ENCODE results near the gene GDAP1L1. TPM values are rescaled to one million over a fixed set of nuclear protein-coding genes. Genes with fewer than 3 reads are reported as not detected.
A peak's percentile ranks its signal among the peaks of the same experiment; 100 is the strongest.

GDAP1L1 gene
- not detected in 2 replicates for total RNA-seq

- Mint-ChIP-seq H3K27me3 (peaks cover 28% of the 10 kb centered on the region), H3K4me3 (no peak within 1 kb of the TSS), H3K9me3 (no peaks in the 10 kb centered on the region), H3K36me3 (ENCODE audit: low read depth) (no peaks in the 10 kb centered on the region), H3K27ac (no peak within 1 kb of the TSS), H3K4me1 (no peaks in the 10 kb centered on the region)
- intact Hi-C loops (cut with micrococcal nuclease): no loop called here
- no peak for DNase-seq
These were observed at the start of gene GDAP1L1 for GRCh38 chr20:44247131-44247571. GDAP1L1 (plus strand) TSS chr20:44247308; CDS start chr20:44247335, 27 bp downstream.

GRCh38 chr20:44198872-44199271 lies 48.2 kb upstream of the GDAP1L1 start:
- intact Hi-C loops (cut with micrococcal nuclease): loop anchor here (1.0 kb wide), 1 partner anchor 11 kb away; the partner anchor contains the start of gene OSER1
- H3K4me3 Mint-ChIP-seq: peak overlapping the region; percentile 45
- peak overlapping the region; percentile 8 for H3K27ac Mint-ChIP-seq
- H3K9me3 Mint-ChIP-seq: no peaks in the 10 kb centered on the region
- H3K27me3 Mint-ChIP-seq: no peaks in the 10 kb centered on the region
- peaks cover 17% of the 10 kb centered on the region for H3K4me1 Mint-ChIP-seq
- H3K36me3 Mint-ChIP-seq (ENCODE audit: low read depth): peaks cover 61% of the 10 kb centered on the region
- DNase-seq: peak; percentile 86

GRCh38 chr20:44199877-44200276 lies 47.2 kb upstream of the GDAP1L1 start:
- H3K27me3 Mint-ChIP-seq: no peaks in the 10 kb centered on the region
- intact Hi-C loops (cut with micrococcal nuclease): loop anchor here (1.0 kb wide), 1 partner anchor 10 kb away; the partner anchor contains the start of gene OSER1
- DNase-seq: no peak
- no peak overlapping the region for H3K4me3 Mint-ChIP-seq
- H3K36me3 Mint-ChIP-seq (ENCODE audit: low read depth): peaks cover 65% of the 10 kb centered on the region
- H3K4me1 Mint-ChIP-seq: peaks cover 18% of the 10 kb centered on the region
- H3K27ac Mint-ChIP-seq: peak overlapping the region; percentile 26
- no peaks in the 10 kb centered on the region for H3K9me3 Mint-ChIP-seq

GRCh38 chr20:44200371-44200770 lies 46.7 kb upstream of the GDAP1L1 start:
- H3K4me1 Mint-ChIP-seq: peaks cover 18% of the 10 kb centered on the region
- no peak overlapping the region for H3K4me3 Mint-ChIP-seq
- DNase-seq: no peak
- no peaks in the 10 kb centered on the region for H3K9me3 Mint-ChIP-seq
- intact Hi-C loops (cut with micrococcal nuclease): no loop called here
- no peaks in the 10 kb centered on the region for H3K27me3 Mint-ChIP-seq
- H3K36me3 Mint-ChIP-seq (ENCODE audit: low read depth): peaks cover 65% of the 10 kb centered on the region
- no peak overlapping the region for H3K27ac Mint-ChIP-seq

- no peaks in the 10 kb centered on the region for H3K9me3 Mint-ChIP-seq
- no peak for DNase-seq
- H3K4me3 Mint-ChIP-seq: no peak overlapping the region
- intact Hi-C loops (cut with micrococcal nuclease): no loop called here
- H3K27me3 Mint-ChIP-seq: no peaks in the 10 kb centered on the region
- H3K27ac Mint-ChIP-seq: no peak overlapping the region
- H3K4me1 Mint-ChIP-seq: peaks cover 16% of the 10 kb centered on the region
- H3K36me3 Mint-ChIP-seq (ENCODE audit: low read depth): peaks cover 61% of the 10 kb centered on the region
These were observed 46.1 kb upstream of the GDAP1L1 start for GRCh38 chr20:44200983-44201382.

GRCh38 chr20:44203161-44203560 lies 43.9 kb upstream of the GDAP1L1 start:
- H3K36me3 Mint-ChIP-seq (ENCODE audit: low read depth): peaks cover 47% of the 10 kb centered on the region
- H3K4me1 Mint-ChIP-seq: peaks cover 29% of the 10 kb centered on the region
- no peaks in the 10 kb centered on the region for H3K27me3 Mint-ChIP-seq
- no peak overlapping the region for H3K27ac Mint-ChIP-seq
- H3K9me3 Mint-ChIP-seq: no peaks in the 10 kb centered on the region
- no peak for DNase-seq
- intact Hi-C loops (cut with micrococcal nuclease): no loop called here
- no peak overlapping the region for H3K4me3 Mint-ChIP-seq

GRCh38 chr20:44204156-44204831 lies 42.8 kb upstream of the GDAP1L1 start:
- Mint-ChIP-seq H3K4me3 (no peak overlapping the region), H3K9me3 (no peaks in the 10 kb centered on the region), H3K36me3 (ENCODE audit: low read depth) (peaks cover 42% of the 10 kb centered on the region), H3K4me1 (peaks cover 34% of the 10 kb centered on the region), H3K27me3 (no peaks in the 10 kb centered on the region), H3K27ac (no peak overlapping the region)
- intact Hi-C loops (cut with micrococcal nuclease): no loop called here
- no peak for DNase-seq

- intact Hi-C loops (cut with micrococcal nuclease): no loop called here
- H3K9me3 Mint-ChIP-seq: no peaks in the 10 kb centered on the region
- H3K27ac Mint-ChIP-seq: no peak overlapping the region
- peaks cover 36% of the 10 kb centered on the region for H3K36me3 Mint-ChIP-seq (ENCODE audit: low read depth)
- no peaks in the 10 kb centered on the region for H3K27me3 Mint-ChIP-seq
- no peak for DNase-seq
- peaks cover 34% of the 10 kb centered on the region for H3K4me1 Mint-ChIP-seq
- no peak overlapping the region for H3K4me3 Mint-ChIP-seq
These were observed 42.3 kb upstream of the GDAP1L1 start for GRCh38 chr20:44204832-44205215.

- H3K4me1 Mint-ChIP-seq: peaks cover 39% of the 10 kb centered on the region
- no peak overlapping the region for H3K4me3 Mint-ChIP-seq
- H3K27ac Mint-ChIP-seq: no peak overlapping the region
These were observed 41.0 kb upstream of the GDAP1L1 start for GRCh38 chr20:44206132-44206531.

GRCh38 chr20:44207126-44207723 lies 39.9 kb upstream of the GDAP1L1 start:
- no peak for DNase-seq
- H3K4me1 Mint-ChIP-seq: peaks cover 49% of the 10 kb centered on the region
- no peak overlapping the region for H3K27ac Mint-ChIP-seq
- intact Hi-C loops (cut with micrococcal nuclease): no loop called here
- H3K4me3 Mint-ChIP-seq: no peak overlapping the region
- H3K27me3 Mint-ChIP-seq: peaks cover 2% of the 10 kb centered on the region
- peaks cover 22% of the 10 kb centered on the region for H3K36me3 Mint-ChIP-seq (ENCODE audit: low read depth)
- H3K9me3 Mint-ChIP-seq: no peaks in the 10 kb centered on the region

More at GRCh38 chr20:44206132-44206531, 41.0 kb upstream of the GDAP1L1 start:
- no peak for DNase-seq
- Mint-ChIP-seq H3K9me3 (no peaks in the 10 kb centered on the region), H3K36me3 (ENCODE audit: low read depth) (peaks cover 30% of the 10 kb centered on the region), H3K27me3 (peaks cover 2% of the 10 kb centered on the region)
- intact Hi-C loops (cut with micrococcal nuclease): no loop called here

- no peak overlapping the region for H3K27ac Mint-ChIP-seq
- no peak overlapping the region for H3K4me3 Mint-ChIP-seq
- no peaks in the 10 kb centered on the region for H3K9me3 Mint-ChIP-seq
- peaks cover 17% of the 10 kb centered on the region for H3K36me3 Mint-ChIP-seq (ENCODE audit: low read depth)
- peaks cover 2% of the 10 kb centered on the region for H3K27me3 Mint-ChIP-seq
- intact Hi-C loops (cut with micrococcal nuclease): no loop called here
- no peak for DNase-seq
- peaks cover 50% of the 10 kb centered on the region for H3K4me1 Mint-ChIP-seq
These were observed 38.9 kb upstream of the GDAP1L1 start for GRCh38 chr20:44208165-44208564.

- peaks cover 2% of the 10 kb centered on the region for H3K27me3 Mint-ChIP-seq
- H3K36me3 Mint-ChIP-seq (ENCODE audit: low read depth): peaks cover 14% of the 10 kb centered on the region
- DNase-seq: no peak
- H3K4me3 Mint-ChIP-seq: peak overlapping the region; percentile 94
- intact Hi-C loops (cut with micrococcal nuclease): no loop called here
- H3K4me1 Mint-ChIP-seq: peaks cover 50% of the 10 kb centered on the region
- no peak overlapping the region for H3K27ac Mint-ChIP-seq
- no peaks in the 10 kb centered on the region for H3K9me3 Mint-ChIP-seq
These were observed 38.3 kb upstream of the GDAP1L1 start for GRCh38 chr20:44208770-44209169.

GRCh38 chr20:44209686-44210405 lies 37.3 kb upstream of the GDAP1L1 start:
- intact Hi-C loops (cut with micrococcal nuclease): loop anchor here (1.0 to 10.0 kb wide), 7 partner anchors 11 to 753 kb away; partner anchors contain the start of genes FITM2, SERINC3, SRSF6 and TTPAL
- no peaks in the 10 kb centered on the region for H3K9me3 Mint-ChIP-seq
- H3K27me3 Mint-ChIP-seq: peaks cover 2% of the 10 kb centered on the region
- peak; percentile 78 for DNase-seq
- H3K36me3 Mint-ChIP-seq (ENCODE audit: low read depth): peaks cover 10% of the 10 kb centered on the region
- H3K4me1 Mint-ChIP-seq: peaks cover 48% of the 10 kb centered on the region
- H3K4me3 Mint-ChIP-seq: peak overlapping the region; percentile 94
- H3K27ac Mint-ChIP-seq: peak overlapping the region; percentile 91

All from activated CD4-positive, alpha-beta T cell treated with anti-CD3 and anti-CD28 coated beads, Interleukin-2, amount 10 ng/mL, durations not matched to agents 24 days and 14 days (primary cell).